Measurements from ENCODE around the gene PMAIP1.

The PMAIP1 gene

GRCh38 chr18:59915606-59916005 lies 15.8 kb downstream of the PMAIP1 start:
- DNase-seq: peak; percentile 60 to 76 (median 65)

GRCh38 chr18:59916746-59917145 lies 16.9 kb downstream of the PMAIP1 start:
- no peak for DNase-seq

GRCh38 chr18:59917422-59917821 lies 17.6 kb downstream of the PMAIP1 start:
- DNase-seq: peak; percentile 75 to 83 (median 82)

- peak; percentile 69 to 75 (median 74) for DNase-seq
Measured at GRCh38 chr18:59918320-59918755, 18.5 kb downstream of the PMAIP1 start.

- no peak for DNase-seq
Measured at GRCh38 chr18:59918997-59919396, 19.2 kb downstream of the PMAIP1 start.

- DNase-seq: peak; percentile 54 to 70 (median 68)
Measured at GRCh38 chr18:59921384-59921891, 21.6 kb downstream of the PMAIP1 start.

- DNase-seq: no peak
Measured at GRCh38 chr18:59923539-59924196, 23.9 kb downstream of the PMAIP1 start.

GRCh38 chr18:59926131-59926530 lies 26.3 kb downstream of the PMAIP1 start:
- DNase-seq: no peak

- DNase-seq: peak; percentile 62 to 71 (median 70)
Measured at GRCh38 chr18:59927246-59927825, 27.5 kb downstream of the PMAIP1 start.

GRCh38 chr18:59928201-59928600 lies 28.4 kb downstream of the PMAIP1 start:
- DNase-seq: no peak

- DNase-seq: peak in 2 of 3 donors; percentile 18 to 34
Measured at GRCh38 chr18:59929621-59930295, 30.0 kb downstream of the PMAIP1 start.

- no peak for DNase-seq
Measured at GRCh38 chr18:59932401-59932800, 32.6 kb downstream of the PMAIP1 start.

GRCh38 chr18:59938676-59939075 lies 38.9 kb downstream of the PMAIP1 start:
- no peak for DNase-seq

- DNase-seq: no peak
Measured at GRCh38 chr18:59939127-59939526, 39.3 kb downstream of the PMAIP1 start.

- DNase-seq: peak; percentile 12 to 39 (median 33)
Measured at GRCh38 chr18:59940068-59940467, 40.3 kb downstream of the PMAIP1 start.

GRCh38 chr18:59941331-59941730 lies 41.5 kb downstream of the PMAIP1 start:
- peak; percentile 28 to 45 (median 44) for DNase-seq

- DNase-seq: no peak
Measured at GRCh38 chr18:59942601-59943000, 42.8 kb downstream of the PMAIP1 start.

- no peak for DNase-seq
Measured at GRCh38 chr18:59945544-59945943, 45.7 kb downstream of the PMAIP1 start.

GRCh38 chr18:59950215-59950944 lies 50.6 kb downstream of the PMAIP1 start:
- DNase-seq: peak in 1 of 3 donors; percentile 38

GRCh38 chr18:59951591-59951990 lies 51.8 kb downstream of the PMAIP1 start:
- no peak for DNase-seq

GRCh38 chr18:59952283-59953007 lies 52.6 kb downstream of the PMAIP1 start:
- no peak for DNase-seq
